Stimulated activated CD4-positive, alpha-beta T cell treated with anti-CD3 and anti-CD28 coated beads, Interleukin-1b, Interleukin-23, amount 100 ng/mL, for 1 hour (primary cell): ENCODE results near the gene MRPS18C.
"Not testable (repeated sequence)": the region's sequence is repeated elsewhere in the genome, so short reads cannot be mapped to it uniquely, and the experiment has no call there.

Experiments
- DNase-seq, 2 donors: peaks; one replicate each; pipeline ENCODE4 v3.0.0-alpha.2; 2020; ENCODE audit warnings: low read depth in 2 of 2

MRPS18C gene

GRCh38 chr4:83496085-83496917 lies 40.4 kb downstream of the MRPS18C start:
- DNase-seq, result not testable (repeated sequence)

GRCh38 chr4:83498187-83498586 lies 42.3 kb downstream of the MRPS18C start:
- DNase-seq, result no peak

GRCh38 chr4:83501671-83502070 lies 45.8 kb downstream of the MRPS18C start:
- DNase-seq, result not testable (repeated sequence)

GRCh38 chr4:83503974-83504373 lies 48.1 kb downstream of the MRPS18C start:
- DNase-seq, result no peak

- DNase-seq, result no peak
Measured at GRCh38 chr4:83504503-83504902, 48.6 kb downstream of the MRPS18C start.

- no peak for DNase-seq
Measured at GRCh38 chr4:83504996-83505395, 49.1 kb downstream of the MRPS18C start.

- peak; percentile 17 to 35 for DNase-seq
Measured at GRCh38 chr4:83509156-83509585, 53.3 kb downstream of the MRPS18C start.

GRCh38 chr4:83510442-83510841 lies 54.6 kb downstream of the MRPS18C start:
- no peak for DNase-seq
